HepG2 (cell line): ENCODE results near the gene LAMB2.

Experiments used
- DDIT3 ChIP-seq: sonication (generic); formaldehyde crosslinking; IDR thresholded peaks from 2 replicates; pipeline ENCODE4 v1.4.0; 2020; ENCODE audit warnings: mild to moderate bottlenecking, missing genetic modification reagents
- MAFK ChIP-seq, 2 experiments: IDR thresholded peaks in 1 of 2; conservative IDR thresholded peaks in 1 of 2; 2 replicates each; pipeline ENCODE4 v1.6.1; 2011; ENCODE audit warnings: improper control_type of control experiment in 2 of 2, low read length in 2 of 2
- NR2F2 ChIP-seq: IDR thresholded peaks from 2 replicates; pipeline ENCODE4 v1.6.1; 2012; ENCODE audit warnings: low read depth, inconsistent platforms, borderline replicate concordance
- POLR2A ChIP-seq, 2 experiments: IDR thresholded peaks; 2 replicates each; pipeline ENCODE4 v1.6.1; 2011; ENCODE audit warnings: low read depth in 2 of 2, low read length in 2 of 2, mild to moderate bottlenecking in 1 of 2, moderate library complexity in 1 of 2; ENCODE audit not compliant: insufficient read depth in 1 of 2
- POLR2AphosphoS5 ChIP-seq: IDR thresholded peaks from 2 replicates; pipeline ENCODE4 v1.6.1; 2012; ENCODE audit warnings: low read depth, low read length
- ZNF792 ChIP-seq: IDR thresholded peaks from 2 replicates; pipeline ENCODE4 v1.6.1; 2016
- TF ChIP-seq, protein P1 (sequence below): sonication (generic); formaldehyde crosslinking; IDR thresholded peaks from 2 replicates; pipeline ENCODE4 v1.5.0; 2020; ENCODE audit warnings: missing genetic modification reagents

GRCh38 chr3:49164983-49165720, 32.3 kb upstream of the LAMB2 start:
- TF ChIP-seq DDIT3 (no peak), NR2F2 (no peak), POLR2A (IDR thresholded peaks at IDR 0.05; ENCODE audit: insufficient read depth in 1 of 2, low read depth in 2 of 2, low read length in 2 of 2) (no peak), ZNF792 (CRISPR knock-in tag) (no peak), POLR2AphosphoS5 (no peak), MAFK (conservative IDR thresholded peaks at IDR 0.05 in 1 of 2, IDR thresholded peaks at IDR 0.05 in 1 of 2; ENCODE audit: low read length in 2 of 2) (no peak)
- TF ChIP-seq, protein P1, sequence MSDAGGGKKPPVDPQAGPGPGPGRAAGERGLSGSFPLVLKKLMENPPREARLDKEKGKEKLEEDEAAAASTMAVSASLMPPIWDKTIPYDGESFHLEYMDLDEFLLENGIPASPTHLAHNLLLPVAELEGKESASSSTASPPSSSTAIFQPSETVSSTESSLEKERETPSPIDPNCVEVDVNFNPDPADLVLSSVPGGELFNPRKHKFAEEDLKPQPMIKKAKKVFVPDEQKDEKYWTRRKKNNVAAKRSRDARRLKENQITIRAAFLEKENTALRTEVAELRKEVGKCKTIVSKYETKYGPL (CRISPR knock-in tag) = no peak
